Tibial nerve (tissue), 4 donors: Measurements from ENCODE around the gene PLXNB3. TPM values are rescaled to one million over a fixed set of nuclear protein-coding genes. Genes with fewer than 3 reads are reported as not detected.

Experiments
- DNase-seq, 2 donors: peaks; one replicate each; pipeline ENCODE4 v3.0.0-alpha.2; 2019; ENCODE audit warnings: low spot score in 2 of 2
- H3K27ac ChIP-seq, 4 donors: fragments of 200-600 bp; sonication (generic) in 3 of 4; one replicate each; pipeline ENCODE4 v1.5.1; 2017 to 2019; ENCODE audit warnings: mild to moderate bottlenecking in 1 of 4
- H3K27me3 ChIP-seq, 2 donors: fragments of 200-600 bp; sonication (generic) in 1 of 2; one replicate each; pipeline versions ENCODE4 v1.5.1 to v1.6.0; 2017 to 2019
- H3K36me3 ChIP-seq, 3 donors: fragments of 200-600 bp; sonication (generic); one replicate each; pipeline ENCODE4 v1.5.1; 2018 to 2019
- H3K4me1 ChIP-seq, 4 donors: fragments of 200-600 bp; sonication (generic) in 3 of 4; one replicate each; pipeline ENCODE4 v1.5.1; 2017 to 2019
- H3K4me3 ChIP-seq, 4 donors: fragments of 200-600 bp; sonication (generic) in 3 of 4; one replicate each; pipeline ENCODE4 v1.5.1; 2017 to 2019; ENCODE audit warnings: mild to moderate bottlenecking in 1 of 4, moderate library complexity in 1 of 4
- H3K9me3 ChIP-seq, 4 donors: fragments of 200-600 bp; sonication (generic) in 3 of 4; one replicate each; pipeline ENCODE4 v1.5.1; 2017 to 2019
- EP300 ChIP-seq, 2 donors: sonication (generic); formaldehyde crosslinking; IDR thresholded peaks; one replicate each; pipeline ENCODE4 v1.6.1; 2017; ENCODE audit warnings: antibody characterized with exemption in 2 of 2, mild to moderate bottlenecking in 1 of 2
- POLR2A ChIP-seq, 2 donors: fragments of 450-650 bp; IDR thresholded peaks; one replicate each; pipeline ENCODE4 v1.6.1; 2017; ENCODE audit warnings: antibody characterized with exemption in 2 of 2, mild to moderate bottlenecking in 2 of 2, moderate library complexity in 2 of 2
- WGBS, 2 donors: methylation state at CpG; one replicate each; pipeline ENCODE4 v1.1.5; 2018; 5-methylcytosine and 5-hydroxymethylcytosine counted together
- total RNA-seq, 4 donors: library from RNA; depleted of rRNA; stranded (reverse); fragments of >200 nt; gene quantifications; one replicate each; pipeline ENCODE4 v1.1.0, GENCODE V29; 2016
- TF ChIP-seq, protein P1 (sequence below), 5 experiments: fragments of 200-600 bp in 3 of 5; fragments of 450-650 bp in 2 of 5; sonication (generic) in 3 of 5; IDR thresholded peaks; one replicate each; pipeline ENCODE4 v1.5.1; 2016 to 2019; ENCODE audit warnings: antibody characterized with exemption in 5 of 5, mild to moderate bottlenecking in 3 of 5, moderate library complexity in 2 of 5

The PLXNB3 gene
- total RNA-seq, 4 donors from 2014 or later, result 45.4 to 77.7 (median 50.3) TPM

DNA sequence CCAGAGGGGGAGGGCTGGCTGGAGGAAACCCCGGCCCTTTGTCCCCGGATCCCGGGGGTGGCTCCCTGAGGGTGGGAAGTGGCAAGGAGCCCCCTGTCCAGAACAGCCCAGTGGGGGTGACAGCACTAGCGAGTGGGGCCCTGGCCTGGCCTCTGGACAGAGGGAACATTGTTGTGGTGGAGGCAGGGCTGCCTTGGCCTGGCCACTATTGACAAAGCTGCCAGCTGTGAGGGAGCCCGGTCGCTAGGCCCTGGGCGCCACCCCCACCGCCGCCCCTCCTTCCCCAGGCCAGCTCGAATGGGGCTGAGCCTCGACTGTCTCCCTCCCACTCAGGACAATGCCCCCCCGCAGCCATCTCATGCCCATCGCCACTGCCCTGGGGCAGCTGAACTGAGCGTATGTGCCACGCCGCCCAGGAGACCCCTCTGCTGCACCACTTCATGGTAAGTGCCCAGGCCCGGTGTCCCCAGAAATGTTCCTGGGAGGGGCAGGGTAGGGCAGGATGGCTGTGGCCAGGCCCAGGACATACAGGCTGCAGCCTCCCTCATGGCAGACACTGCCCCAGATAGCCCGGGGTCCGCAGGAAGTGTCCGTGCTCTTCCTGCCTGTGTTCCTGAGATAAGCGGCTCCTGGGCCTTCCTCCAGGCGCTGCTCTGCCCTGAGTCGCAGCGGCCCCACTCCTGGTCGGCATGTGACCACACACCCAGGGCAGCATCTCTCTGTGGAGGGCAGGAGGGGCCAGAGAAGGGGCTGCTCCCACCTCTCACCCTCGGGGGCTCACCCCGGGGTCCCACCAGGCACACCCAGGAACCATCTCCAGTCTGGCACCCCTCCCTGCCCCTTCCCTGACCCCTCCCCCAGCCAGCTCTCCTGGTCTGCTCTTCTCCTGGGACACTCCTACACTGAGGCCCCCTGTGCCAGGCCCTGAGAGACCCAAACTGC is 1.4 kb downstream of the PLXNB3 start:
- WGBS, 2 donors, result 42 to 70% methylated on average over 14 to 23 of the region's 27 CpGs

DNA sequence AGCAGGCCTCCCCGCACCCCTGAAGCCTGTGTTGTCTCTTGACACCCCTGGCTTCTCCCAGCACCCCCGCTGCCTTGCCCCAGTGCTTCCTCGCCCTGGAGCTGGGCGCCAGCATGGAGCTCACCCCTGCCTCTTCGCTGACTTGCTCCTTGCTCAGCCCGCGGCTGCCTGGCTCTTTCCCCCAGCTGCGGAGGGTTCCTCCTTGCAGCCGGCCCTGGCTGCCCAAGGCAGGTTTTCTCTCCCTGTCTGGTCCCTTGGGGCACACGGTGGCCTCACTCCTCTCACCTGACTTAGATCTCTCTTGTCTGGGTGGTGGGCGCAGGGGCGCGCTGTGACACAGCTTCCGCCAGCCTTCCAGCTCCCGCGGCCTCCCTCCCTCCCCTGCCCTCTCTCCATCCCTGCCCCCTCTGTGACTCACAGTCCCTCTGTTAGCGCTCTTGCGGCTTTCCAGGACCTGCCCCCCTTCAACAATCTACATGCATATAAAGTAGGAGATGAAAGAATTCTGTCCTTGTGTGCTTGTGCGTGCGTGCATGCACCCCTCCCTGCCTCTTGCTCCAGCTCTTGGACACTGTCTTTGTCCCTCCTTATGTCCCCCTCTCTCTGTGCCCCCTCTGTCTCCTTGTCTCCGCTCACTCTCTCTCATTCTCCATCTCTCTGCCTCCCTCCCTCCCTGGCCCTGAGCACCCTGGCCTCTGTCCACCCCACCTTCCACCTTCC is 2.2 kb downstream of the PLXNB3 start:
- TF ChIP-seq POLR2A (IDR thresholded peaks at IDR 0.05) (no peak), EP300 (IDR thresholded peaks at IDR 0.05) (peak in 1 of 2 donors; percentile 47)
- TF ChIP-seq, protein P1, sequence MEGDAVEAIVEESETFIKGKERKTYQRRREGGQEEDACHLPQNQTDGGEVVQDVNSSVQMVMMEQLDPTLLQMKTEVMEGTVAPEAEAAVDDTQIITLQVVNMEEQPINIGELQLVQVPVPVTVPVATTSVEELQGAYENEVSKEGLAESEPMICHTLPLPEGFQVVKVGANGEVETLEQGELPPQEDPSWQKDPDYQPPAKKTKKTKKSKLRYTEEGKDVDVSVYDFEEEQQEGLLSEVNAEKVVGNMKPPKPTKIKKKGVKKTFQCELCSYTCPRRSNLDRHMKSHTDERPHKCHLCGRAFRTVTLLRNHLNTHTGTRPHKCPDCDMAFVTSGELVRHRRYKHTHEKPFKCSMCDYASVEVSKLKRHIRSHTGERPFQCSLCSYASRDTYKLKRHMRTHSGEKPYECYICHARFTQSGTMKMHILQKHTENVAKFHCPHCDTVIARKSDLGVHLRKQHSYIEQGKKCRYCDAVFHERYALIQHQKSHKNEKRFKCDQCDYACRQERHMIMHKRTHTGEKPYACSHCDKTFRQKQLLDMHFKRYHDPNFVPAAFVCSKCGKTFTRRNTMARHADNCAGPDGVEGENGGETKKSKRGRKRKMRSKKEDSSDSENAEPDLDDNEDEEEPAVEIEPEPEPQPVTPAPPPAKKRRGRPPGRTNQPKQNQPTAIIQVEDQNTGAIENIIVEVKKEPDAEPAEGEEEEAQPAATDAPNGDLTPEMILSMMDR (IDR thresholded peaks at IDR 0.05), result no peak
- Histone ChIP-seq H3K4me3 (peak overlapping the region; percentile 23 to 48 (median 34)), H3K27me3 (no peaks in the 10 kb centered on the region), H3K27ac (peak overlapping the region in 3 of 4 donors; percentile 42 to 86 (median 82)), H3K4me1 (peaks cover 0 to 26% (median 3%) of the 10 kb centered on the region in 4 donors), H3K9me3 (no peaks in the 10 kb centered on the region), H3K36me3 (no peaks in the 10 kb centered on the region)
- 31 to 59% methylated on average over 8 to 21 of the region's 21 CpGs for WGBS, 2 donors
- no peak for DNase-seq

More for the DNA sequence above, 1.4 kb downstream of the PLXNB3 start:
- H3K9me3 ChIP-seq, result no peaks in the 10 kb centered on the region
- peak overlapping the region in 3 of 4 donors; percentile 42 to 86 (median 82) for H3K27ac ChIP-seq
- H3K36me3 ChIP-seq, result no peaks in the 10 kb centered on the region
- no peaks in the 10 kb centered on the region for H3K27me3 ChIP-seq
- TF ChIP-seq POLR2A (IDR thresholded peaks at IDR 0.05), result peak in 1 of 2 donors; percentile 9
- TF ChIP-seq, protein P1 (IDR thresholded peaks at IDR 0.05), result no peak
- TF ChIP-seq EP300 (IDR thresholded peaks at IDR 0.05), result peak in 1 of 2 donors; percentile 79
- peak overlapping the region; percentile 23 to 48 (median 34) for H3K4me3 ChIP-seq
- no peak for DNase-seq
- peaks cover 0 to 26% (median 3%) of the 10 kb centered on the region in 4 donors for H3K4me1 ChIP-seq

DNA sequence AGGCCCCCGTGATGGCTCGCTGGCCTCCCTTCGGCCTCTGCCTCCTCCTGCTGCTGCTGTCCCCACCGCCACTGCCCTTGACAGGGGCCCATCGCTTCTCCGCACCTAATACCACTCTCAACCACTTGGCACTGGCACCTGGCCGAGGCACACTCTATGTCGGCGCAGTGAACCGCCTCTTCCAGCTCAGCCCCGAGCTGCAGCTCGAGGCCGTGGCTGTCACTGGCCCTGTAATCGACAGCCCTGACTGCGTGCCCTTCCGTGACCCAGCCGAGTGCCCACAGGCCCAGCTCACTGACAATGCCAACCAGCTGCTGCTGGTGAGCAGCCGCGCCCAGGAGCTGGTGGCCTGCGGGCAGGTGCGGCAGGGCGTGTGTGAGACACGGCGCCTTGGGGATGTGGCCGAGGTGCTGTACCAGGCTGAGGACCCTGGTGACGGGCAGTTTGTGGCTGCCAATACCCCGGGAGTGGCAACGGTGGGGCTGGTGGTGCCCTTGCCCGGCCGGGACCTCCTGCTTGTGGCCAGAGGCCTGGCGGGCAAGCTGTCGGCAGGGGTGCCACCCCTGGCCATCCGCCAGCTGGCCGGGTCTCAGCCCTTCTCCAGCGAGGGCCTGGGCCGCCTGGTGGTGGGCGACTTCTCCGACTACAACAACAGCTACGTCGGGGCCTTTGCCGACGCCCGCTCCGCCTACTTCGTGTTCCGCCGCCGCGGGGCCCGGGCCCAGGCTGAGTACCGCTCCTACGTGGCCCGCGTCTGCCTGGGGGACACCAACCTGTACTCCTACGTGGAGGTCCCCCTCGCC is 3.0 kb downstream of the PLXNB3 start:
- Histone ChIP-seq H3K36me3 (no peaks in the 10 kb centered on the region), H3K4me1 (peaks cover 0 to 31% (median 3%) of the 10 kb centered on the region in 4 donors), H3K27me3 (no peaks in the 10 kb centered on the region), H3K4me3 (peak overlapping the region; percentile 9 to 48 (median 24)), H3K9me3 (no peaks in the 10 kb centered on the region), H3K27ac (peak overlapping the region in 3 of 4 donors; percentile 59 to 82 (median 78))
- TF ChIP-seq POLR2A (IDR thresholded peaks at IDR 0.05), result no peak
- TF ChIP-seq, protein P1 (IDR thresholded peaks at IDR 0.05), result no peak
- no peak for TF ChIP-seq EP300 (IDR thresholded peaks at IDR 0.05)
- WGBS, 2 donors, result 49 to 81% methylated on average over 28 to 45 of the region's 56 CpGs
- no peak for DNase-seq

DNA sequence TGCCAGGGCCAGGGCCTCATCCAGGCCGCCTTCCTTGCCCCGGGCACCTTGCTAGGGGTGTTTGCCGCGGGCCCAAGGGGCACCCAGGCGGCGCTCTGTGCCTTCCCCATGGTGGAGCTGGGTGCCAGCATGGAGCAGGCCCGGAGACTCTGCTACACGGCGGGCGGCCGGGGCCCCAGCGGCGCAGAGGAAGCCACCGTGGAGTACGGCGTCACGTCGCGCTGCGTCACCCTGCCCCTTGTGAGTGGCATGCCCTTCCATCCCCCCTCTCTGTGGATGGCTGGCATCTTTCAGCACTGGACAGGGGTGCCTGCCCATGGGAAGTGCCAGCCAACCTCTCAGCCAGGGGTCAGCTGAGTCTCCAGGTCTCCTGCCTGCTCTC is 3.6 kb downstream of the PLXNB3 start:
- WGBS, 2 donors, result 57 to 81% methylated on average over 8 to 18 of the region's 20 CpGs
- Histone ChIP-seq H3K4me3 (peak overlapping the region in 1 of 4 donors; percentile 48), H3K36me3 (no peaks in the 10 kb centered on the region), H3K4me1 (peaks cover 0 to 35% (median 3%) of the 10 kb centered on the region in 4 donors), H3K9me3 (no peaks in the 10 kb centered on the region), H3K27ac (peak overlapping the region in 2 of 4 donors; percentile 78 to 82), H3K27me3 (no peaks in the 10 kb centered on the region)
- no peak for DNase-seq
- no peak for TF ChIP-seq EP300 (IDR thresholded peaks at IDR 0.05)
- TF ChIP-seq, protein P1 (IDR thresholded peaks at IDR 0.05), result no peak
- no peak for TF ChIP-seq POLR2A (IDR thresholded peaks at IDR 0.05)
